HG03432 (cell line): Measurements from ENCODE around the gene PTPRT.

Experiments
- ATAC-seq: cut with Tn5 transposase; IDR thresholded peaks from one replicate; pipeline ENCODE4 v1.9.1; 2021; ENCODE audit warnings: mild to moderate bottlenecking, moderate library complexity; ENCODE audit not compliant: unreplicated experiment

PTPRT gene

DNA sequence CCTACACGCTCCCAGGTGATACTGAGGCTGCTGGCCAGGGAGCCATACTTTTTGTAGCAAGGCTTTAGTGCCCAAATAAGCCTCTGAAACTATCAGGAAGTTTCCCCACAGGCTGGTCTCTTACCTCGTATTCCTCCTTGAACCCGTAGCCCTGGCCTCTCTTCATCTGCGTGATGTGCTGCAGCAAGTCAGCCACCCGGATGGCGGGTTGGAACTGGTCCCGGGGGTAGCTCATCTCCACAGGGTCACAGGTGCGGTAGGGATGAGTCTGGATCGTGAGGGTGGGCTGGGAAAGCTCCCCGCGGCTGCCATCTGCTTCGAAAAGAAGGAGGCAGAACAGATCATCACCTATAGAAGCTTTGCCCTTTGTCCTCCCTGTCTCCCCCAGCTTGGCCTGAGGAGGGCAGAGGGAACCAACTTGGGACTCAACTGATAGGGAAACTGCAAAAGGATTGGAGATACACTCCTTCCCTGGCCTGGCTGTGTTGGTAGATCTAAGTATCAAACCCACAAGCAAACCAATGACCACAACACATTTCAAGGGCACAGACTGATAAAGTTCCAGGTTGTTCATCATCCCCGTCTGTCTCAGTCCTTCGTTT, 1028.4 kb downstream of the PTPRT start:
- no peak for ATAC-seq

DNA sequence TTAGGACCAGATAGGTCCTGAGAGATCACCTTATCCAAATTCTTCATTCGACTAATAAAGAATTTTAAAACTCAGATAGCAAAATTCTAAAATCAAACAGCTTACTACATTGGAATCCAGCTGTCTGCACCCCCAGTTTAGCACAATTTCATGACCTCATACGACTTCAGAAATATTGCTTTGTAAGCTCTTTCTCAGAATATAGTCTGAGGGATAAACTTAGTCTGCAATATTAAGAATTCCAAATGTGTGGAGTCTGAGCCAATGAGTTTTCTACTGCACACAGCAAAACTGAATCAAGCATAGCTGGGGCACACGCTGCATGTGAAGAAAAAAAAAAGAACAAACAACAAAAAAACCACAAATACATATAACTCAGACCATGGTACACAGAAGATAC, 1029.9 kb downstream of the PTPRT start:
- no peak for ATAC-seq

DNA sequence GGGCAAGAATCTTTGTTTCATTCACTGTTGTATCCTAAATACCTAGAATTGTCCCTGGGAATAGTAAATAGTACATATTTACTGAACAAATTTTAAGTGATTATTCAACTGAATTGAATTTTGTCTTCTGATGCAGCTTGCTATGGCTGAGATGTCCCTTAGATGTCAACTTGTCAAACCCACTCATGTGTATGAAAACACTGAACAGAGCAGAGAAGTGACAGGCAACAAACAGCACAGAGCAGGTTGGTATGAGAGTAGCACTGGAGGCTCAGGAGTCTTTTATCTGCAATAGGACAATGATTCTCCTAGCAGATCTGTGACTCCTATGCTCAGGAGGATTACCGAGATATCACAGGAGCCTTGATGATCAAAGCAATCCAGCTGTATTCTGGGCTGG, 1031.4 kb downstream of the PTPRT start:
- no peak for ATAC-seq

DNA sequence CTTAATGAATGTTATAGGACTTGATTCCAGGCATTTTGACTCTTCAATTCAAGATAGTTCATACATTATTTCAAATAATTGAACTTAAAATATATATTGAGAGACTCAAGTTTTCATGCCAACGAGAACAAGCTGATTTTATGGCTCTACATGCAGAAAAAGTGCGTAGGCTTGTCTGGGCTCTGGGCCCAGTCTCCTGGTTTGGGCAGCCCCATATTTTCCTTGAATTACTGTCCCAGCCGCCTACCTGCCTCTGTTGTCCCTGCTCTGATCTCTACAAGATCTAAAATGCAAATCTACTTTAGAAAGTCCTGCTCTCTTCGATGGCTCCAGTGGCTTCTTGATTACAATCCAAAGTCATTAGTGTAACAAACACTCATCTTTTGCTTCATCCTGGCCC, 1034.1 kb downstream of the PTPRT start:
- no peak for ATAC-seq

DNA sequence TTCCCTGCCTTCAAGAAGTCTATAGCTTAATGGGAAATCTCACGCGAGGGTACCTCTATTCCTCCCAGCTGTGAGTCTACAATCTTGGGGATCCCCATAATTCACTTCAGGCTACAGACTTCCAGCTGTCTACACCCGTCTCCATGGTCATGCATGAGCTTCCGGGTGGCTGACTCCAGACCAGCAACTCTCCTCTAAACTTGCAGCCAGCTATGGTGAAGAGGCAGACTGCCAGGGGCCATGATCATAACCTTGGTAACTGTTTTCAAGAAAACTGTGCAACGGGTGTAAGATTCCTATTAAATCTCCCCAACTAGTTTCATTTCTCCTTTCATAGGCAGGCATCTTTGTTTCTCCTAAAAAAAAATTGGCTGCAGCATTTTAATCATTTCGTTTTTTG, 1037.1 kb downstream of the PTPRT start:
- no peak for ATAC-seq

DNA sequence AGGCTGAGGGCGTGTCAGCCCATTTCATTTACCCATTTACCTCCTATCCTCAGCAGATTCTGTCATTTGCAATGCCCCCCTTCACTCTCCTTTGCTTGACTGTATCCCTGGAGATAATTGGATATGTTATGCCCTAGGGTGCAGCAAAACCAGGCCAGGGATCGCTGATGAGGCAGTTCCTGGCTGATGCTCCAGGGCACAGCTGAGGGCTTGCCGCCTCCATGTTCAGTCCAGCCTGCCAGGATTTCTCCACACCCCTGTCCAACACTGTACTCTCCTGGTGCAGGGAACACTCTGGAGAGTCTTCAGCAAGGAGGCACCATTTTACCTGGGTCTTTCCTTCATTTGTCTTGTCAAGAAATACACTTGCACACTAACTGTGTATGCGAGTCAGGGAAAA, 1039.5 kb downstream of the PTPRT start:
- ATAC-seq: no peak

DNA sequence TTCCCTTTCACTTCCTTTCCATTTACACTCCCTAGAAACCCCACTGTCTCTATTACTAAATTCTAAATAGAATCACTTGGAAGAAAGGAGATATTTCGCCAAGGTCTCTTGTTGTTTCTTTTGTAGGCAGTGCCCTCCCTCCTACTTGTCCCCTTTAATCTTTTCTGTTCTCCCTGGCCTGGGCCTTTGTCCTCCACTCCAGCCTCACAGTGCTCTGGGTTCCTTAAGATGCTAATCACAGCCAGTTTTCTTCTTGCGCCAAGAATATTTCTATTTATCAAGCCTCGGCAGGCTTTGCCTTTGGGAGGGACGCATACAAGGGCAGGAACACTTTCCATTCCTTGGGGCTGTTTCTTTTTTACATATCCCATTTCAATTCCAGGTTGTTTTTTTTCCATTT, 1051.0 kb downstream of the PTPRT start:
- ATAC-seq: no peak

DNA sequence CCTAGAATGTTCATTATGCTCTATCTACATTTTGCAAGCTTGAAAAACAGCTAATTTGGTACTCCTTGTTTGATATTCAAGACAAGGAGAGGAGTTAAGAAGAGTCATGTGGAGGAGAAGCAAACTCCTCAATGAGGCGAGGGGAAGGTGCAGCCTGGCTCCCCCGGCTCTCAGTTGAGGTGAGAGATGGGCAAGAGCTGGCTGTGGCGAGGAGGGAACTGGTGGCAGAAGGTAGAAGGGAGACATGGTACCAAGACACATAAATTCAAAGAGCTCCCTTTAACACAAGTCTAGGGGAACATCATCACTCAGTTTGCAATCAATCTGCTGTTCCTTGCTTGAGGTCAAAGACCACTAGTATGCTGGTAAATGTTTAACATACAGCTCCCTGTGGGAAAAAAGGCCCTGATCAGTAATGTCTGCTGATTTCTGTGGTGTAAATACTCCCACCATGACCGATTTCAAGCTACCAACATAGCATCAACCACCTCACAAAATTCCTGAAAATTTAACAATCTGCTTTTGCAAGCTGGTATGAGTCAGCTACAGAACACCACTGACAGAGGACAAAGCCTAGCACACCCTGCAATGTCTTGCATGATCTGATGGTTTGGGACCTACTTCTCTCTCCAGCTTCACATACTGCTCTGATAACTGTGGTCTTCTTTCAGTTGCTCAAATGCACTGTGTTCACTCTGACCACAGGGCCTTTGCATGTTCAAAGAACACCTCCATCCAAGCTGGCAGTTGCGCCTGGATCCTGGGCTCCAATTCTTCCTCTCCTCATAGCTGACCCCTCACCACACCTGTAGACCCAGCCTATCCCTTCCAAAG, 1055.2 kb downstream of the PTPRT start:
- ATAC-seq: no peak

DNA sequence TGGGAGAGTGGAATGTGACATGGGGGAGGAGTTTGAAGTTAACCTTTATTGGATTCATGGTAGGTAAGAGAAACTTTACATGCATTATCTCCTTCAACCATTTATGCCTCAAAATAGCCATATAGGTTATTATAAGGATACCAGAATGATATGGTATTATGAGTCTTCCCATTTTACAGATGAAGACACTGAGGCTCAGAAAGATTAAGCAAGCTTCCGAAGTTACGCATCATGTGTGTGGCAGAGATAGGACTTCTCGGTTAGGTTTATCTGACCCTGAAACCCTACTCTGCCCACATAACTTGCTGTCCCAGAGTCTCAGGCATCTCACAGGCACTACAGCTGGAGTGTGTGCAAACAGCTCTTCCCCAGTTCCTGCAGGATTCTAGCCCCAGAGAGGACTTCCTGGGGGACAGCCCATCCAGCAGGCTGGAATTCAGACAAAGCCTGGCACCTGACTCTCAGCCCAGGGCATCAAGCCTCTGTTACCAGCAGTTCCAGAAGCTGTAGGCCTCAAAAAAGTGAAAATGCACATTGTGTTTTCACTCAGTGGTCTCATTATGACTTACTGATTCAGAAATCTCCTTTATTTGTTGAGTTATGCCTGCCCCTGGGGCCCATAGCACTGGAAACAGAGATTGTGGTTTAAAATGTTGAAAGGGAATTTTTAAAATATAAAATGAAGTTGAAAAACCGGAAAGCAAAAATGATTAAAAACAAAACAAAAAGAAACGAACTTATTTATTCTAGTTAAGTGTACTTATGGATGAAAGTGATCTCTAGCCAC, 1058.7 kb downstream of the PTPRT start:
- ATAC-seq: no peak

DNA sequence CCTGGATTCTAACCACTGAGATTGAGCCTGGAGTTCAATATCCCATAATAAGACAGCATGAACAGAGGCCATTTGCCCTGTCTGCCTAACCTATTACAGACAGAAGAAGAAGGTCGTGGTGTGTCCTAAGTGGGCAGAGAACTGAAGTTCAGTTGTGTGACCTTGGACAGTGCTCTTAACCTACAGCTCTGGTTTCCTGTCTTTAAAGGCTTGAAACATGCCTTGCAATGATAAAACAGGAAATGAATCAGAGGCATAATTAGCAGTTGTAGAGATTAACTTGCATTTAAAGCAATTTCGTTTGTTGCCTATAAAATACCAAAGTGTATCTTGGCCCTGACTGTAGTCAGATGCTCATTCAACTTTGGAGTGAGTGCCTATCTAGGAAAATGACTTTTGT, 1064.3 kb downstream of the PTPRT start:
- no peak for ATAC-seq

DNA sequence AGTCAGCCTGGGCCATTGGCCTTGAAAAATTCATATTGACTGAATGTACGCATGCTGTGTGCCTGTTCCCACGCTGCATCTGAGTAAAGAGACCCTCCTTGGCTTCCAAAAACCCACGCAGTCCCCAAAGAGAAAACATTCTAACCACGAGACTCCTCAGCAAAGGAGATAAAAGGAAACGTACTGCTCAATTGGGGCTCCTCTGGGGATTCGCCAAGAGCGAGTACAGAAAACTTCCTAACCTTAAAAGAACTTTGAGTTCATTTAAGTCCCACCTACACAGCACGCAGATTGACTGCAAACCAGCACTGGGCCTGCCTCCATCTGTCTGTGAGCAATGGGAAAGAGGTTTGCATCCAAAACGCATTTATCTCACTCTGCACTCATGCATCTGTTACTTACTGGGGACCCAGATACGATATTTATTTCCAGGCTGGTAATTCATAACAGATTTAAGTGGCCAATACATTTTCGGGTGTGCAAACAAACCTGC, 1065.7 kb downstream of the PTPRT start:
- no peak for ATAC-seq

DNA sequence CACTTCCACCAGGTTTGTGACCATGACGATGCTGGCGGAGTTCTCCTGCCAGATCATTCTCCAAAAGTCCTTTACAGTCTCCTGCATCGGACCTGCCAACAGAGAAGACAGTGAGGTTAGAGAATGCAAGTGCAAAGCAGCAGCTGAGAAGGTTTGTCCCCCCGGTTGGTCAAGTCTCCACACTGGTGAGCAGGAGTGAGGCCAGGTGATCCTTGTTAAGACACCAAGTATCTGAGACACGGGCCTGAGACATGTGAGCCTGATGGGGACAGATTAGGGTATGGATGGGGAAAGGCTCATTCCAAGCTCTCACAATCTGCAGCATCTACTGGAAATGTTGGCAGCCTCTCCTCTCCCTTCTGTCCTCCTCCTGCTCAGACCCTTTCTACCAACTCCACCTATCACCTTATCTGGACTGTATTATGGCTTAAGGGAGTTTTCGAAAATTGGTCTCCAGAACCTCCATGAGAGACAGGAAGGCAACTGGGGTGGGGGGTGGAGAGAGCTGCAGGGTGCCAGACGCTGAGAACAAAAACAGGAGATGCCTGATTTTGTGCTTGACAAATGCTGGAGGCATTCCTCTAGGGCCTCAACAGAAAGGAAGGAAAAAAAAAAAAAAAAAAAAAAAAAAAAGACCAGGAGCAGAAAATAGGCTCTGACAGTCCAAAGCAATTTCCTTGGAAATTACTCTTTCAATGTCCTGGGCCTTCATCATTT, 1071.1 kb downstream of the PTPRT start:
- no peak for ATAC-seq

DNA sequence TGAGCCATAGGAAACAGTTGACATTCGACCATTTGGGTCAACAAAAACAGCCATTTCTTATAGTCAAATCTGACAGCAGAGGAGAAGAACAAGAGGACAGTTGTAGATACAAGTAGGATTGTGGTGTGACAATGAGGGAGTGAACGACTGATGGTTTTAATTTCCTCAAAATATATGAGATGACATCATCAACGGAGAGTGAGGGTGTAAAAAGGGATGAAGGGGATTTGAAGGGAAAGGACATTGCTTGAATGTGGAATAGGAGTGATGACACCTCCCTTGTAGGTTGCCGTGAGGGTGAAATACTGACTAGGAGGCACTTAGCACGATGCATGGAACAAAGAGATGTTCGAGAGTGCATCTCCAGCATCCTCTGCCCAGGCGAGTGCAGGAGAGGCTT, 1071.7 kb downstream of the PTPRT start:
- no peak for ATAC-seq

DNA sequence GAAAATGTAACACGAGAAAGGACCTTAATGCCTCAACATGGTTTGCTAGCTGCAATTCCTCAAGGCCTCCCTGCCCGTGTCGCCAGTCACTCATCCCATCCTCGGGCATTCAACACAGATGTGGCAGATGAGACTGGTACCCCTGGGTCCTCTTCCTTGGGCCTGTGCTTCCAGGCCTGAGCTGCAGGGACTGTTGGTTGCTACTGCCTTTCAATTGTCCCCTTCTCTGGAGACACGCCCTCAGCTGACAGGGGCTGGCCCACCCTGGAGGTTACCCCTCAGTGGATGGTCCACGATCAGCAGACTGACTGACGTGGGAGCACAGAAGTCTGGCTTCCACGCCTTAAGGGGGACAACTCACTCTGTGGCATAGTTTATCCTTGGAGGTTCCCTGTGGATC, 1076.5 kb downstream of the PTPRT start:
- no peak for ATAC-seq

DNA sequence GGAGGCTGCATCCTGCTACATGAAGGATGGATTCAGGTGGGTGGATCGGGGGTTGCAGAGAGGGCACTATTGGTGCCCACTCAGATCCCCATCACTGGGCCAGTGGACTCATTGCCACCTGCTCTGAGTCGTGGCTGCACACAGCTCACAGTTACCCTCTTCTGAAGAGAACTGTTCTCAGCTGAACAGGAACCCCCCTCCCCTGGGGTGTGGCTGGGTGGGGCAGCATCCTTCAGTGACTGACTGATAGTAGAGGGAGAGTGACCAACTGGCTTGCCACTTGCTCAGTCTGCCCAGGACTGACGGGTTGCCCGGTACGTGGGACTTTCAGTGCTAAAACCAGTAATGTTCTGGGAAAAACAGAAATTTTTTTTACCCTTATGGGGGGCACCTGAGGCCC, 1077.5 kb downstream of the PTPRT start:
- ATAC-seq: no peak

DNA sequence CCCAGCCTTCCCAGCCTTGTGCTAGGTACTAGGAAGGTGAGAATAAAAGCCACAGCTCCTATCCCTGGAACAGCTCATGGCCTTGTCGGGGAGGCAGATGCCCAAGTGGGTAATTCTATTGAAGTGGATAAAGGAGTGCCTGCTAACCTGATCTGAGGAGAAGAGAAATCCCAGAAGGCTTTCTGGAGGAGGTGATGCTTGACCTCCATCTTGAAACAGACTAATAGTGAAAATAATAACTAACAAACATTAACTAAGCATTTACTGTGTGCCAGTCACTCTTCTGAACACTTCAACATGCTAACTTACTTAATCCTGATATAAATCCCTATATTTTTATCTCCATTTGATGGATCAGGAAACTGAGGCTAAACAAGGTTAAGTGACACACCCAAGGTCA, 1078.4 kb downstream of the PTPRT start:
- ATAC-seq: no peak

DNA sequence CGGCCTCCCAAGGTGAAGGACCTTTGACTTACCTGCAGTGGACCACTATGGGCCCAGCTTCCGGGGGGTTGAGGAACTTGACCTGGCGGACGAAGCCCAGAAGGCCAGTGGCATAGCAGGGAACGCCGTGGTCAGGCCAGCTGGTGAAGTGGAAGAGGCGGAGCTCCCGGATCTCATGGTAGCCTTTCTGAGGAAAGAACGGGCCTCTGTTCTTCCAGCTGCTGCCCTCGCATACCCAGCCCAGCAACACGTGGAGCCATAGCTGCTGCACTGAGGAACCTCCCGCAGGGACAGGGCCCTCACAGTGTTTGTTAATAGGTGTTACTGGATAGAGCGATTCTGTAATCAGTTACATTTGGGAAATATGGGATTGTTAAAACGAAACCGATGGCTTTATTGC, 1079.4 kb downstream of the PTPRT start:
- no peak for ATAC-seq

DNA sequence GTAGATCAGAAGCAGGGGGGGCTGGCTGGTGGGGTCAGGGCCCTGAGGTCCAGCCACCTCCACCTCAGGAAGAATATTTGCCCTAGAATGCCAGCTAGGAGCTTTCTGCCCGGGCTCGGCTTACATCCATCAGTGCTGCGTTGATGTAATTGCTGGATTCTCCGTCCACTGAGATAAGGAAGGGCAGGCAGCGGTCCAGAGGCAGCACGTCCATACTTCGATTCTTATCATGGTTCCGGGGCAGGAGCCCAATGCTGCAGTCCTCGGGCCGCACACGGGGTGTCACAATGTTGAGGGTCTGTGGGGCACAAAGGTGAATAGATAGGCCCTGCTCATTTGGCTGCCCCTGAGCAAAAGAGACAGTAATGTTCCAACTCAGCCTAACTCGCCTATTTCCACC, 1087.7 kb downstream of the PTPRT start:
- ATAC-seq: no peak

DNA sequence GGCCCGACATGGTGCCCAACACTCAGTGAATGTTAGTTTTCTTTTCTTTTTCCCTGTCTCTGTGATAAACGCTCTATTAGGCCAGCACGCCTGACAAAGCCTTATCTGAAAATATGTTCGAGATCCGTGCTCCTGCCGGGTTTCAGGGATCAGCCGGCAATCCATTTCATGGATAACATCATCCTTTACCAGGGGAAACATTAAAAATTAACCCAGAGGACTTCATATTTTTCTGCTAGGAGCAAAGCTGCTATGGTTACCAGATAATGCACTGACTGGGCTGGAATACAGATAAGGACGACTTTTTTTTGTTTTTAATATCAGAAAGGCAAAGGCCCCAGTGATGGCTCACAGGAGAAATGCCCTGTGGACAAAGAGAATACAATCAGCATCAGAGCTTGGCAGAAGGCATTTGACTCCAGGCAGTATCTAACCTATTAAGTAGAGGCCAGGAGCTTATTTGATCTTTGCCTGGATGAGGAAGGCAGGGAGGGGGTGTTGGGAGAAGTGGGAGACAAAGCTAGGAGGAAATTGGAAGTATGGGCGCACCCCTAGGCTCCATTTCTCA, 1089.5 kb downstream of the PTPRT start:
- ATAC-seq: no peak

DNA sequence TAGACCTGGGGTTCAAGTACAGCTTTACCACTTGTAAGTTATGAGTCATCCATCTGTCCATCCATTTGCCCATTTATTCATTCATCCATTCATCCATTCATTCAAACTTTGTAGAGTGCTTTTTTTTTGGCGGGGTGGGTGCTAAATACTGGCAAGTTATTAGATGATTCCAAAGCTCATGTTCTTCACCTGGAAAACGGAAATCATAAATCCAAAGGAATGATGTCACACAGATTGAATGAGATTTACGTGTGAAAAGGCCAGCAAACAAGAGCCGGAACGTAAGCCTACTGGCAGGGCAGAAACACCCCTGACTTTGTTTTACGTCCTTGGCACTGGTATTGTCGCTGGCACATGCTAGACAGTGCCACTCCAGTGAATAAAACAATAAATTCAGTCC, 1090.6 kb downstream of the PTPRT start:
- no peak for ATAC-seq

DNA sequence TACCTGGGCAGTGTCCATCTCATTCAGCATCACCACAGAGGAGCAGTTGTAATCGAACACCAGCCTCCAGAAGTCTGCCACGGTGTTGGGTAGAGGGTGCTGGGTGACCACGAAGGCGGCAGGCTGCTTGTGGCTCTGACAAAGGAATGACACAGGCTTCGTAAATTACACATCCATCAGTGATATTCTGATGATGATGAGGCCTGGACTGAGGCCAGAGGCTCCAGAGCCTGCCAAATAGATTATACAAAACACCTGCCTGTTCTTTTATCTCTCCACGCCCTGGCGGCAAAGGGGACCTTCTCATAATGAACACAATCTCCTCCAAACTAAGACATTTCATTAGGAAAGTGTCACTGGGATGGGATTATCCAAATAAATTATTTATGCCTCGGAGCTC, 1091.3 kb downstream of the PTPRT start:
- no peak for ATAC-seq
